ENCODE data around the gene CACNA1C. TPM values are rescaled to one million over a fixed set of nuclear protein-coding genes. Genes with fewer than 3 reads are reported as not detected.

Gene CACNA1C
- total RNA-seq, 2 experiments from 2014 or later, result 0.69 to 1.4 TPM

DNA sequence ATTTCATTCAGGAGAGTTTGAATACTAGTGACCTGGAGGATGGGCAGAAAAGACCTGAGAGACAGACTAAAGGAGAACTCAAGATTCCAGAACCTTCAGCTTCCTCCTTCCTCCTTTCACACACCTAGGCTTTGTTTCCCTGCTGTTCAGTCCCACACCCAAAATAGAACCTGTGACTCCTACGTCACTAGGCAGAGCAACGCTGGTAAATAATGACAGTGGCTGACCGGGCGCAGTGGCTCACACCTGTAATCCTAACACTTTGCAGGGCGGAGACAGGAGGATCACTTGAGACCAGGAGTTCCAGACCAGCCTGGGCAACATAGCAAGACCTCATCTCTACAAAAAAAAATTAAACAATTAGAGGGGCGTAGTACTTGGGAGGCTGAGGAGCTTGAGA, 575.6 kb downstream of the CACNA1C start:
- no peaks in the 10 kb centered on the region for H3K36me3 ChIP-seq (ENCODE audit: insufficient read depth, low read length)
- no TSS peak for BruUV-seq (replicated peaks)
- CTCF ChIA-PET (ENCODE audit: unreplicated experiment), result no interaction called here

DNA sequence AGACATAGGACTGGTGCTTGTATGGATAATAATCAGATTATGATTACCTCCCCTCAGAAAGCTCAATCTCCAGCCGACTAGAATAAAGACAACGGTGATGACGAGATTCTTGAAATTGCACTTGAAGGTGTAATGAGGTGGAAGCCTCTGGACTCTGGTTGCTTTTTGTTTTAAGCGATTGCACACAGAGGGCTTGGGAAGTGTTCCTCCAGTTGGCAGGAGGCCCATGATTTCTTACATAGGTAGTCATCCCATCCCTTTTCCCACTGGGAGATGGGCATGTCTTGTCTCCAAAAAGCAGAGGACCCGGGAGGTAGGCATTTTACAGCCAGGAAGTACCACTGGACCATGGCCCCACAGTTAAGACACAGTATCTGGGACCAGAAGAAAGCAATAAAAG, 576.3 kb downstream of the CACNA1C start:
- intact Hi-C loops (cut with micrococcal nuclease; ENCODE audit: unreplicated experiment), result no loop called here
- no peak overlapping the region for H3K4me3 ChIP-seq (ENCODE audit: low read depth, low read length, poor library complexity, severe bottlenecking)
- no peaks in the 10 kb centered on the region for H3K9me2 ChIP-seq (ENCODE audit: insufficient read depth, low read length)
- ChIA-PET CTCF (ENCODE audit: unreplicated experiment) (no interaction called here), POLR2A (no interaction called here)
- H3K4me2 ChIP-seq (ENCODE audit: low read length), result no peak overlapping the region
- no peak for TF ChIP-seq EZH2phosphoT487 (IDR thresholded peaks at IDR 0.05; ENCODE audit: borderline replicate concordance, low read depth, low read length)
- TF ChIP-seq, protein P1, sequence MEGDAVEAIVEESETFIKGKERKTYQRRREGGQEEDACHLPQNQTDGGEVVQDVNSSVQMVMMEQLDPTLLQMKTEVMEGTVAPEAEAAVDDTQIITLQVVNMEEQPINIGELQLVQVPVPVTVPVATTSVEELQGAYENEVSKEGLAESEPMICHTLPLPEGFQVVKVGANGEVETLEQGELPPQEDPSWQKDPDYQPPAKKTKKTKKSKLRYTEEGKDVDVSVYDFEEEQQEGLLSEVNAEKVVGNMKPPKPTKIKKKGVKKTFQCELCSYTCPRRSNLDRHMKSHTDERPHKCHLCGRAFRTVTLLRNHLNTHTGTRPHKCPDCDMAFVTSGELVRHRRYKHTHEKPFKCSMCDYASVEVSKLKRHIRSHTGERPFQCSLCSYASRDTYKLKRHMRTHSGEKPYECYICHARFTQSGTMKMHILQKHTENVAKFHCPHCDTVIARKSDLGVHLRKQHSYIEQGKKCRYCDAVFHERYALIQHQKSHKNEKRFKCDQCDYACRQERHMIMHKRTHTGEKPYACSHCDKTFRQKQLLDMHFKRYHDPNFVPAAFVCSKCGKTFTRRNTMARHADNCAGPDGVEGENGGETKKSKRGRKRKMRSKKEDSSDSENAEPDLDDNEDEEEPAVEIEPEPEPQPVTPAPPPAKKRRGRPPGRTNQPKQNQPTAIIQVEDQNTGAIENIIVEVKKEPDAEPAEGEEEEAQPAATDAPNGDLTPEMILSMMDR (conservative IDR thresholded peaks at IDR 0.05; ENCODE audit: low read length), result no peak
- H3K9me3 ChIP-seq (ENCODE audit: low read length), result no peaks in the 10 kb centered on the region
- H3K27ac ChIP-seq (ENCODE audit: low read depth, low read length, poor library complexity, severe bottlenecking), result no peak overlapping the region
- H3K4me1 ChIP-seq (ENCODE audit: insufficient read depth, low read length, poor library complexity, severe bottlenecking), result peaks cover 22% of the 10 kb centered on the region
- no peaks in the 10 kb centered on the region for H3K36me3 ChIP-seq (ENCODE audit: insufficient read depth, low read length)
- H3K79me2 ChIP-seq (ENCODE audit: insufficient read depth, low read depth, low read length), result no peaks in the 10 kb centered on the region
- BruUV-seq (replicated peaks), result no TSS peak
- H2AFZ ChIP-seq (ENCODE audit: low read length), result no peak overlapping the region
- no peaks in the 10 kb centered on the region for H4K20me1 ChIP-seq (ENCODE audit: insufficient read depth, low read length)
- no peak for DNase-seq (ENCODE audit: low spot score)

More for the DNA sequence above, 575.6 kb downstream of the CACNA1C start:
- Histone ChIP-seq H3K9me3 (ENCODE audit: low read length) (no peaks in the 10 kb centered on the region), H3K4me1 (ENCODE audit: insufficient read depth, low read length, poor library complexity, severe bottlenecking) (peaks cover 22% of the 10 kb centered on the region), H3K9me2 (ENCODE audit: insufficient read depth, low read length) (no peaks in the 10 kb centered on the region), H2AFZ (ENCODE audit: low read length) (no peak overlapping the region), H3K27ac (ENCODE audit: low read depth, low read length, poor library complexity, severe bottlenecking) (no peak overlapping the region), H4K20me1 (ENCODE audit: insufficient read depth, low read length) (no peaks in the 10 kb centered on the region), H3K79me2 (ENCODE audit: insufficient read depth, low read depth, low read length) (no peaks in the 10 kb centered on the region), H3K4me3 (ENCODE audit: low read depth, low read length, poor library complexity, severe bottlenecking) (no peak overlapping the region), H3K4me2 (ENCODE audit: low read length) (no peak overlapping the region)
- DNase-seq (ENCODE audit: low spot score), result no peak
- intact Hi-C loops (cut with micrococcal nuclease; ENCODE audit: unreplicated experiment), result no loop called here
- TF ChIP-seq, protein P1 (conservative IDR thresholded peaks at IDR 0.05; ENCODE audit: low read length), result no peak
- POLR2A ChIA-PET, result no interaction called here

- intact Hi-C loops (cut with micrococcal nuclease; ENCODE audit: unreplicated experiment), result no loop called here
- Histone ChIP-seq H3K9me2 (ENCODE audit: insufficient read depth, low read length) (no peaks in the 10 kb centered on the region), H3K79me2 (ENCODE audit: insufficient read depth, low read depth, low read length) (no peaks in the 10 kb centered on the region), H3K27ac (ENCODE audit: low read depth, low read length, poor library complexity, severe bottlenecking) (no peak overlapping the region), H3K4me1 (ENCODE audit: insufficient read depth, low read length, poor library complexity, severe bottlenecking) (peaks cover 12% of the 10 kb centered on the region), H3K4me3 (ENCODE audit: low read depth, low read length, poor library complexity, severe bottlenecking) (no peak overlapping the region), H4K20me1 (ENCODE audit: insufficient read depth, low read length) (no peaks in the 10 kb centered on the region), H3K9me3 (ENCODE audit: low read length) (no peaks in the 10 kb centered on the region), H3K4me2 (ENCODE audit: low read length) (no peak overlapping the region), H2AFZ (ENCODE audit: low read length) (no peak overlapping the region), H3K36me3 (ENCODE audit: insufficient read depth, low read length) (no peaks in the 10 kb centered on the region)
- TF ChIP-seq, protein P1 (conservative IDR thresholded peaks at IDR 0.05; ENCODE audit: low read length), result no peak
- no peak for TF ChIP-seq EZH2phosphoT487 (IDR thresholded peaks at IDR 0.05; ENCODE audit: borderline replicate concordance, low read depth, low read length)
- ChIA-PET CTCF (ENCODE audit: unreplicated experiment) (no interaction called here), POLR2A (no interaction called here)
- no TSS peak for BruUV-seq (replicated peaks)
- no peak for DNase-seq (ENCODE audit: low spot score)
These were observed 579.0 kb downstream of the CACNA1C start for GRCh38 chr12:2631653-2632350.
